OCI-LY7 (cell line): Measurements from ENCODE around the gene SMCHD1. TPM values are rescaled to one million over a fixed set of nuclear protein-coding genes. Genes with fewer than 3 reads are reported as not detected.
"Not testable (repeated sequence)": the region's sequence is repeated elsewhere in the genome, so short reads cannot be mapped to it uniquely, and the experiment has no call there.

Experiments
- BruUV-seq: library from RNA; stranded (reverse); fragments of 400-500 nt; replicated peaks from 2 replicates; lab custom pipeline; 2021; lab: Mats Ljungman, UMichigan
- CTCF ChIA-PET: fragments of 300-600 bp; sonication (Branson Sonifier 250); formaldehyde crosslinking; loops from one replicate; lab custom pipeline; 2022; ENCODE audit warnings: antibody characterized with exemption; ENCODE audit not compliant: unreplicated experiment; lab: Charles Lee
- POLR2A ChIA-PET: fragments of 300-600 bp; sonication (Branson Sonifier 250); formaldehyde crosslinking; loops from one replicate; lab custom pipeline; 2022; ENCODE audit warnings: antibody characterized with exemption; lab: Charles Lee
- DNase-seq: peaks from one replicate; pipeline ENCODE4 v3.0.0-alpha.2; 2015; ENCODE audit warnings: low spot score
- H2AFZ ChIP-seq: fragments of 200-600 bp; sonication (generic), shearing (Covaris generic); 2 replicates; pipeline ENCODE4 v1.6.1; 2014; ENCODE audit warnings: mild to moderate bottlenecking, antibody characterized with exemption, low read length, moderate library complexity
- H3K27ac ChIP-seq: fragments of 200-600 bp; sonication (generic); 2 replicates; pipeline ENCODE4 v1.5.1; 2014; ENCODE audit warnings: mixed run types, low read depth, mild to moderate bottlenecking, moderate library complexity, low read length, inconsistent platforms; ENCODE audit not compliant: poor library complexity, severe bottlenecking
- H3K36me3 ChIP-seq: fragments of 200-600 bp; sonication (generic); 2 replicates; pipeline ENCODE4 v1.6.1; 2014; ENCODE audit warnings: mild to moderate bottlenecking, antibody characterized with exemption, low read length, moderate library complexity, mixed read lengths; ENCODE audit not compliant: insufficient read depth
- H3K4me1 ChIP-seq: fragments of 200-600 bp; sonication (generic); 2 replicates; pipeline ENCODE4 v1.5.1; 2014; ENCODE audit warnings: mild to moderate bottlenecking, low read length; ENCODE audit not compliant: insufficient read depth, poor library complexity, severe bottlenecking
- H3K4me2 ChIP-seq: fragments of 200-600 bp; sonication (generic); 2 replicates; pipeline ENCODE4 v1.6.1; 2014; ENCODE audit warnings: mild to moderate bottlenecking, low read length
- H3K4me3 ChIP-seq: fragments of 200-600 bp; sonication (generic); 2 replicates; pipeline ENCODE4 v1.5.1; 2014; ENCODE audit warnings: mild to moderate bottlenecking, low read depth, low read length; ENCODE audit not compliant: poor library complexity, severe bottlenecking
- H3K79me2 ChIP-seq: fragments of 200-600 bp; sonication (generic); 2 replicates; pipeline ENCODE4 v1.6.1; 2016; ENCODE audit warnings: low read depth, mild to moderate bottlenecking, low read length, moderate library complexity, mixed read lengths; ENCODE audit not compliant: insufficient read depth
- H3K9me2 ChIP-seq: fragments of 200-600 bp; sonication (generic); 2 replicates; pipeline ENCODE4 v1.6.1; 2016; ENCODE audit warnings: mild to moderate bottlenecking, low read length, mixed read lengths; ENCODE audit not compliant: insufficient read depth
- H3K9me3 ChIP-seq: fragments of 200-600 bp; sonication (generic); 2 replicates; pipeline ENCODE4 v1.6.1; 2014; ENCODE audit warnings: mild to moderate bottlenecking, mixed run types, low read length, mixed read lengths
- H4K20me1 ChIP-seq: fragments of 200-600 bp; sonication (generic); 2 replicates; pipeline ENCODE4 v1.6.1; 2014; ENCODE audit warnings: mild to moderate bottlenecking, antibody characterized with exemption, low read length, moderate library complexity, mixed read lengths; ENCODE audit not compliant: insufficient read depth
- CTCF ChIP-seq: fragments of 200-600 bp; sonication (generic); conservative IDR thresholded peaks from 2 replicates; pipeline ENCODE4 v1.5.1; 2014; ENCODE audit warnings: mild to moderate bottlenecking, antibody characterized with exemption, low read length, moderate library complexity, mixed read lengths
- EZH2phosphoT487 ChIP-seq: fragments of 200-600 bp; sonication (generic); IDR thresholded peaks from 2 replicates; pipeline ENCODE4 v1.6.1; 2018; ENCODE audit warnings: low read depth, borderline replicate concordance, mild to moderate bottlenecking, mixed run types, antibody characterized with exemption, low read length, moderate library complexity, mixed read lengths
- intact Hi-C: fragments of 100-400 bp; cut with micrococcal nuclease; formaldehyde crosslinking; loops from one replicate; pipeline ENCODE4 v1.10.0; 2022; ENCODE audit not compliant: unreplicated experiment
- total RNA-seq, 2 experiments: library from RNA; depleted of rRNA in 1 of 2; stranded (reverse); fragments of >200 nt in 1 of 2; shearing (Covaris generic) in 1 of 2; gene quantifications; 2 replicates each; pipeline ENCODE4 v1.2.3, GENCODE V29; 2014 to 2022

The SMCHD1 gene
- total RNA-seq, 2 experiments from 2014 or later, result 114 to 140 TPM

- Histone ChIP-seq H3K4me3 (no peak overlapping the region), H3K4me2 (no peak overlapping the region), H3K9me3 (no peaks in the 10 kb centered on the region), H3K4me1 (no peaks in the 10 kb centered on the region), H3K9me2 (no peaks in the 10 kb centered on the region), H3K79me2 (no peaks in the 10 kb centered on the region), H3K36me3 (no peaks in the 10 kb centered on the region), H3K27ac (no peak overlapping the region), H2AFZ (no peak overlapping the region), H4K20me1 (no peaks in the 10 kb centered on the region)
- no TSS peak for BruUV-seq
- no peak for DNase-seq
- CTCF ChIA-PET, result no interaction called here
- intact Hi-C loops, result no loop called here
- no peak for TF ChIP-seq EZH2phosphoT487
- no peak for TF ChIP-seq CTCF
- POLR2A ChIA-PET, result interaction anchor here (0.7 to 1.2 kb wide), 4 partner anchors 15 to 72 kb away, joined by 3 to 5 read pairs (median 4); no protein-coding TSS in a partner anchor
Observed at GRCh38 chr18:2826581-2826980, 171.1 kb downstream of the SMCHD1 start.

GRCh38 chr18:2827061-2827460 is 171.5 kb downstream of the SMCHD1 start:
- no peaks in the 10 kb centered on the region for H4K20me1 ChIP-seq
- no peaks in the 10 kb centered on the region for H3K36me3 ChIP-seq
- DNase-seq, result no peak
- intact Hi-C loops, result no loop called here
- H3K4me3 ChIP-seq, result no peak overlapping the region
- no peak overlapping the region for H2AFZ ChIP-seq
- BruUV-seq, result no TSS peak
- no peaks in the 10 kb centered on the region for H3K9me2 ChIP-seq
- POLR2A ChIA-PET, result interaction anchor here (0.8 to 0.9 kb wide), 2 partner anchors 52 to 72 kb away, joined by 3 to 5 read pairs; no protein-coding TSS in a partner anchor
- CTCF ChIA-PET, result no interaction called here
- H3K4me1 ChIP-seq, result no peaks in the 10 kb centered on the region
- no peaks in the 10 kb centered on the region for H3K9me3 ChIP-seq
- TF ChIP-seq CTCF (no peak), EZH2phosphoT487 (no peak)
- H3K4me2 ChIP-seq, result no peak overlapping the region
- no peak overlapping the region for H3K27ac ChIP-seq
- no peaks in the 10 kb centered on the region for H3K79me2 ChIP-seq

- H3K79me2 ChIP-seq, H3K4me3 ChIP-seq, H3K9me3 ChIP-seq, intact Hi-C loops, H2AFZ ChIP-seq, BruUV-seq, H3K9me2 ChIP-seq, H3K36me3 ChIP-seq, H3K27ac ChIP-seq, H4K20me1 ChIP-seq, DNase-seq, CTCF ChIA-PET, H3K4me1 ChIP-seq, H3K4me2 ChIP-seq: not testable (repeated sequence)
- POLR2A ChIA-PET, result interaction anchor here (1.0 kb wide), 1 partner anchor 83 kb away, joined by 3 read pairs; no protein-coding TSS in a partner anchor
Observed at GRCh38 chr18:2836118-2836517, 180.6 kb downstream of the SMCHD1 start.

- H2AFZ ChIP-seq, H3K4me3 ChIP-seq, H3K9me2 ChIP-seq, H3K27ac ChIP-seq, intact Hi-C loops, H3K36me3 ChIP-seq, H3K4me2 ChIP-seq, H3K4me1 ChIP-seq, CTCF ChIA-PET, H4K20me1 ChIP-seq, POLR2A ChIA-PET, H3K79me2 ChIP-seq, DNase-seq, H3K9me3 ChIP-seq, BruUV-seq: not testable (repeated sequence)
Observed at GRCh38 chr18:2837290-2837689, 181.8 kb downstream of the SMCHD1 start.
